NCI-H2107 treated with DMSO at 0.1 percent for 48 hours (cell line): ENCODE data around the gene LAMA5.

Experiments
- DNase-seq: peaks from one replicate; lab custom pipeline; 2025; ENCODE audit not compliant: unreplicated experiment; lab: John Stamatoyannopoulos, UW

The LAMA5 gene

DNA sequence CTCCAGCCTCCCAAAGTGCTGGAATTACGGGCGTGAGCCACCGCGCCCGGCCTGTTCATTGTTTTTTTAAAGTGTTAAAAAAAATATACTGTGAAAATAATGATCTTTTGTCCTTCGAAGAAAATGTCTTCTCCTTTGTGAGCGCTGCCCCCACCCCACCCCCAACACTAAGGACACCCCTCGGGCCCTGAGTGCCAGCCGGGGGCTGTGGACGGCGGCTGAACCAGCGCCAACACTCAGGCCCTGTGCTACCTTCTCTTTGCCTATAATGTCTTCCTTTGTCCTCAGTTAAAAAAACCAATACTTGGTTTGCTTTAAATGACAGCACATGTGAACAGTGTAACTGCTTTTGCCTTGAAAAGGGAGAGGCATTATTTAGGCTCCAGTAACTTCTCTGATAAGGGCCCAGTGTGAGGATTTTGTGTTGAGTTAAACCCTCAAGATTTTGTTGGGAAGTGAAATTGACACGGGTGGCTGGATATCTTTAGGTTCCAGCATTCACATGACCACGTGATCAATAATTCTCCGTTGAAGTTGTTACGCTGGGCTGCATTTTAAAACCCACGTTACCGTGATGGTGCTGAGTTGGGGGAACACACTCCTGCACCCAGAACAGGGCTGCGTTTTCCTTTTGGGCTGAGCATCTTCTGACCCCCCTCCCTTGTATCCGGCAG is 73.9 kb downstream of the LAMA5 start:
- no peak for DNase-seq

DNA sequence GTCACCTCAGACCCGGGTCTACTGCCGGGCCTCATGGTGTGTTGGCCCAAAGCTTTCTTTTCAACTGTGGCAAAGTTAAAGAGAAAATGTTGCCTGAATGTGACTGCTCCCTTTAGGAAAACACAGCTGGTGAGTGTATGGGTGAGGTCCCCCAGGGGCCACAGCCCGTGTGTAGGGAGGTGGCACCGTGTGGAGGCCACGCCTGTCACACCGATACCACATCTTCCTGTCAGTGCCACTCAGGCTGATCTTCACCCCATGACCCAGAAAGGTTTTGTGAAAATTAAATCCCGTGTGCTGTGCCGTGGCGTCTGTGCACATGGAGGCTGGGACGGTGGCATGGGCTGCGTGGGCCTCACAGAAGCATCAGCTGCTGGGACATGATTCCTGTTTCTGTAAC is 75.0 kb downstream of the LAMA5 start:
- DNase-seq: no peak

DNA sequence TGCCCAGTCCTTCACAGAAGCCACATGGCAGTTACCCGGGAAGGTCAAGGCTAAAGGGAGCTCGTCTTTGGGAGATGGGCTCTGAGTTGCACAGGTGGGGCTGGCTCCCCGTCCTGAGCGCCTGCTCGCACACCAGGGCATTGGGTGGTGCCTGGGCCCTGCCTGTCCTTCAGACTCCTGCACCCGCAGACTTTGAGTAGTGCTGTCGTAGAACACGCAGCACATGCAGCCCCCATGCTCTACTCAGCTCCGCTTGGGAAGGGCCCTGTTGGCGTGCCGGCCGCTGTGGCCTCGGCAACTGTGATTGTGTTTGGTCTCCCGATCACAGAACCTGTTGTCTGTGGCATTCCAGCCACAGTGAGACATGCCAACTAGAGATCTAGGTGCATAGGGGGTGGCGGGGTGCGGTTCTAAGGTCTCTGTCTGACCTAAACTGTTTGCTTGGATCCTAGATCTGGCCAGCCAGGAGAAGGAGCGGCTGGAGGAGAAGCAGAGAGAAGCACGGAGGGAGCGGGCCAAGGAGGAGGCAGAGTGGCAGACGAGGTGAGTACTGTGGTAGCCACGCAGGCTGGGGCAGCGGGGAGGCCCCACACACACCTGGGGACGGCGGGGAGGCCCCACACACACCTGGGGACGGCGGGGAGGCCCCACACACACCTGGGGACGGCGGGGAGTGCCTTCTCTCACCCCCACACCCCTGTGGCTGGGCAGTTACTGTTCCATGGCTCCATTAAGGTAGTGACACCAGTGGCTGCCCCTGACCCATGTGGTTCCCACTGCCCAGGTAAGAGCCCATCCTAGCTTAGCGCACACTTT is 75.7 kb downstream of the LAMA5 start:
- DNase-seq: no peak

DNA sequence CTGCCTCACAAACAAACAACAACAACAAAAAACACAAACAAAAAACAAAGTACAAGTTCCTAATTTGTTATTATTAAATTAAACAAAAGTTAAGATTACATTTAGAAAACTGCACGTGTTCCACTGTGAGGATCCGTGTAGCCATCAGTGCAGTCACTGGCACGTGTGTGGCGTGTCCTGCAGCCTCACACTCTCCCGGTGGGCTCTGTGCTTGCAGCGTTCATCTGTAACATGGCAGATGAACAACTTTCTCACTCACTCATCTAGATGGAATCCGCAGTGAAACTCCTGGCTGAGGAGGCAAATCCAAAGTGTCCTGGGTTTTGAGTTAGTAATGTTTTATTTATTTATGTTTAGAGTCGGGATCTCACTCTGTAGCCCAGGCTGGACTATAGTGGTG is 77.2 kb downstream of the LAMA5 start:
- DNase-seq: no peak

DNA sequence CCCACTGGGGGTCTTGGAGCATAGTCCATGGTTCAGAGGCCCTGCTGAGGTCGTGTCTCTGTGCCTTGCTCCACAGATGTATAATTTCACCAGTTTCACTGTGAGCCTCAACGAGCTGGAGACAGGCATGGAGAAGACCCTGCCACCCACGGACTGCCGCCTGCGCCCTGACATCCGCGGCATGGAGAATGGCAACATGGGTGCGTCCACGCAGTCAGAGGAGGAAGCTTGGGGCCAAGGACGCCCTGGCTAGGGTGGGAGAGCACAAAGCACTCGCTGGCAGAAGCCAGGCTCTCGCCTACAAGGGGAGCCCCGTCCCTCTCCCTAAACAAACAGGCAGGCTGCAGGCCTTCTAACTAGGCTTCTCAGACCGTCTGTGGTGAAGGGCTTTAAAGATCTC is 78.0 kb downstream of the LAMA5 start:
- no peak for DNase-seq

DNA sequence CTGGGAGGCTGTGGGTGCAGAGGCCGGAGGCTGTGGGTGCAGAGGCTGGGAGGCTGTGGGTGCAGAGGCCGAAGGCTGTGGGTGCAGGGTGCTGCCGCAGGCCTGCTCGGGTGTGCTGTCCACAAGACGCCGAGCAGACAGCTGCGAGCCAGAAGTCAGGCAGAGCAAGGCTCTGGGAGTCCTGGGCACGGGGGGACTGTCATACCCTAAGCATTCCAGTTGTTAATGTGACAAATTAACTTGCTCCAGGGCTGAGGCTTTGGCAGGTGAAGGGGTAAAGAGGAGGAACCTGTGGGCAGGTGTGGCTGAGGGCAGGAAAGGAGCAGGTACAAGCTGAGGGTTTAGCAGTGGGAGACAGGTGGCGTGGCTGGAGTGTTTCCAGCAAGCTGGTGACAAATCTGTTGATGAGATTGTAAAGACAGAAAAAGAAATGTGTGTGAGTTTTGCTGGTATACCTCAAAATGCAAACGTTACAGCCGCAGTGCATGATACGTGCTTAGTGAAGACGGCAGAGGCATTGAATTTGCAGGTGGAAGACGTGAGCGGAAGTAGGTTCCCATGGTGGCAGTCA is 78.5 kb downstream of the LAMA5 start:
- peak; percentile 42 for DNase-seq

DNA sequence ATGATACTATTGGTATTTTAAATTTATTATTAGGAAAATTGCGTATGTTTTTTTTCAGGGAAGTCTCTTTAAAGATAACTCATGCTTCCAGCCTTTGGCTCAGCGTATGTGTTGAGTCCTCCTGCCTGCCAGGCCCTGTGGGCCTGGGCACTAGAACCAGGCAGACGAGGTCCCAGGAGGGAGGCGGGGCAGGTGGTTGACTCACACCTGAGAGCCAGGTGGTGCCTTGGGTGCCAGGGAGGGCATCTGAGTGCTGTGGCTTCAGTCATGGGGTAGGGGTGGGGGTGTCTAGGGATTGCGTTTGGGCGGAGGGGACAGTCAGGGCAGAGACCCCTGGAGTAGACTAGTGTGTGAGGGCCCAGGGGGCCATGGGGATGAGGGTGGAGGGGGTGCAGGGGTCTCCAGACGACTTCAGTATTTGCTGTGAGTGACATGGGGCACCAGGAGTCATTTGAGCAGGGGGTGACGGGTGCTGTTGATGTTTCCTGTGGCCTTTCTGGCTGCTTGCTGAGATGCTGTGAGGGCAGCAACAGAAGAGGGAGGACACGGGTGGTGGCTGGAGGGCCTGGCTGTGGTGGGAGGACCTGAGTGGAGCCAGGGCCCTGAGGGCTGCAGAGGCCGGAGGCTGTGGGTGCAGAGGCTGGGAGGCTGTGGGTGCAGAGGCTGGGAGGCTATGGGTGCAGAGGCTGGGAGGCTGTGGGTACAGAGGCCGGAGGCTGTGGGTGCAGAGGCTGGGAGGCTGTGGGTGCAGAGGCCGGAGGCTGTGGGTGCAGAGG is 79.2 kb downstream of the LAMA5 start:
- DNase-seq: peak; percentile 39

DNA sequence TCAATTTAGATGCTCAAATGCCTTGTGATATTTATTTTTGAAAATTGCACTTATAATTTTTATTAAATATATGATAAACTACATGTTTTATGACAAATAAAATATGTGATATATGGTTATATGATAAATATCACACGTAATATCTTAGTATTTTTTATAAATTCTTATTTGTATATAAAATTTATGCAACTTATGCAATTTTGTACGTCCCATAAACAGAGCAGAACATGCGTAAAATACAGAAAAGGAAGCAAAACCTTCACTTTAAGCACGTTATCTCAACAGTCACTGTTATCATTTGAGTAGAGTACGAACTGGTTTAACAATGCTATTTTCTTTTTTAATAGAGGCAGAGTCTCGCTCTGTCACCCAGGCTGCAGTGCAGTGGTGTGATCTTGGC is 80.0 kb downstream of the LAMA5 start:
- no peak for DNase-seq

DNA sequence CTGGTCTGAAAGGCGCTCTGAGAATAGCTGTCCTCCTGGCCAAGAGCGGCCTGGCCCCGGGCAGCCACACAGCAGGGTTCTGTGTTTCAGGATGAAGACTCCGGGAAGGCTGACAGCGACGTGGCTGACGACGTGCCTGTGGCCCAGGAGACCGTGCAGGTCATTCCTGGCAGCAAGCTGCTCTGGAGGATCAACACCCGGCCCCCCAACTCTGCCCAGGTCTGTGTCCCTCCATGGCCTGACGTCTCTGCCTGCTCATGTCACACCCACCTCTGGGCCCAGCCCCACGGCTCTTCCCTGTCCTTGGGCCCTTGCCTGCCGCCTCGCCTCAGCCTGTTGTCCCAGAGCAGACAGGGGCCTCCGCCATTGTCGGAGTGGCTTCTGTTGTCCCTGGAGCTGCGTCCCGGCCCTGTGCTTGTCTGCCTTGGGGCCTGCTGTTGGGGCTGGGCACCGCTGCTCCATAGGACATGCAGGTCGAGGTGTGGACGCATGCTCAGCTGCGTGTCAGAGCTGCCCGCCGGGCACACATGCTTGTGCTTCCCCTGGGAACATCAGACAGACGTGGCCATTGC is 80.5 kb downstream of the LAMA5 start:
- DNase-seq: no peak

DNA sequence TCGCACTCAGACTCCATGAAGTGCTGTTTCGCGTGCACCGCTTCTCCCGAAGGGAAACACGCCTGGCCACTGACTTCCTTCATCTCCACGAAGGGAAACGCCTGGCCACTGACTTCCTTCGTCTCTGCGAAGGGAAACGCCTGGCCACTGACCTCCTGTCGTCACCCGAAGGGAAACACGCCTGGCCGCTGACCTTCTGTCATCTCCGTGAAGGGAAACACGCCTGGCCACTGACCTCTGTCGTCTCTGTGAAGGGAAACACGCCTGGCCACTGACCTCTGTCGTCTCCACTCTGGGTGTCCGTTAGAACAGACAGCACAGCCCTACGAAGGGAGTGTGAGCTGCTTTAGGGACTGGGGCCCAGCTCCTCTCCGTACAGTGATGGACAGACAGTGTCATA is 81.4 kb downstream of the LAMA5 start:
- no peak for DNase-seq

DNA sequence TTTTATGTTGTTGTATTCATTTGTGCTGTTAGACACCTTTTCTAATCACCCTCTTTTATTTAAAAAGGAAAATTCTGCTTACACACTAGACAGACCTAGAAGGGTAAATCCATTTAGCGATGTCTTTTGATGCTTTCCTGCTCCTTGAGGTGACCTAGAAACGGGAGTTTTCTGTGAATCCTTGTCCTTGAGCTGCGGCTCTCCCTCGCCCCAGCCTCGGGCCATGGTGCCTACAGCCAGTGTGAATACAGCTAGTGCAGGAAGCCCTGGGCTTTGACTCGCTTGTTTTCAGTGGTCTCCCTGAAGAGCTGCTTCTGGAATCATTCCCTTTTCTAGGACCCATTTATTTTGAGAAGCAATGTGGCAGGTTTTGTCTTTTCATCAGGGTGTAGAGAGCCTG is 82.0 kb downstream of the LAMA5 start:
- no peak for DNase-seq

DNA sequence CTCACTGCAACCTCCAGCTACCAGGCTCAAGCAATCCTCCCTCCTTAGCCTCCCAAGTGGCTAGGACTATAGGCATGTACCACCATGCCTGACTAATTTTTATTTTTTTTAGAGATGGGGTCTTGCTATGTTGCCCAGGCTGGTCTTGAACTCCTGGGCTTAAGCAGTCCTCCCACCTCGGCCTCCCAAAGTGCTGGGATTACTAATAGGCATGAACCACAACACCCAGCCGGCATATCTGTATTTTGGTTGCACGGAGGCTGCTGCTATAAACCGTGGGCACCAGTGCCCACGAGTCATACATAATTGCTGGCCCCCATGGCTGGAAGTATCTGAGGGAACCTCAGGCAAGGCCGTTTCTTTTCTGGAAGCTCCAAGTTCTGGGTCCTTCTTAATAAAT is 82.7 kb downstream of the LAMA5 start:
- DNase-seq: no peak

DNA sequence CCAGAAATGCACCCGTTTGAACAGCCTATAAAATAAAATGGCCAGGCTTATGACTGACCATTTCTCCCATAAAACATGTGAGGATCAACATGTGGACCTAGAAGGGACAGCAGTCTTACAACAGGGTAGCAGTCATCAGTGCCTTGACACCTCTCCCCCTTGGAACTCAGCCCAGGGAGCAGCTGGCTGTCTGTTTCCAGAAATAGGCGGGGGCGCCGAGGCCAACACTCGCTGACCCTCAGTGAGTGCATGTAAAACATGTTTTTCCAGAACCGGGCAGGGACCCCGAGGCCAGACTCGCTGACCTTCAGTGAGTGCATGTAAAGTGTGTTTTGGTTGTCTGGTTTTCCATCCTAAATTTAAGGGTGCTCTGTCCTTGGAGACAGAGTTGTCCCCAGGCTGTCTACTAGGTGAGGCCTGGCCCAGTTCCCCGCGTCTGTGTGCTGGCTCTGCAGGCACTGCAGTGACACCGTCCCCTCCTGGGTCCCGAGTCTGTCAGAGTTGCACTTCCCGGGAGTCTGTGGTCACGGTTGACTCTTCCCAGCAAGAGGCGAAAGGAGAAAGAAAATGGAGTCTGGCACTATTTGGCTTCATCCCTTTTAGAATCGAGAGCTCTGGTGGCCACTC is 84.1 kb downstream of the LAMA5 start:
- DNase-seq: no peak

DNA sequence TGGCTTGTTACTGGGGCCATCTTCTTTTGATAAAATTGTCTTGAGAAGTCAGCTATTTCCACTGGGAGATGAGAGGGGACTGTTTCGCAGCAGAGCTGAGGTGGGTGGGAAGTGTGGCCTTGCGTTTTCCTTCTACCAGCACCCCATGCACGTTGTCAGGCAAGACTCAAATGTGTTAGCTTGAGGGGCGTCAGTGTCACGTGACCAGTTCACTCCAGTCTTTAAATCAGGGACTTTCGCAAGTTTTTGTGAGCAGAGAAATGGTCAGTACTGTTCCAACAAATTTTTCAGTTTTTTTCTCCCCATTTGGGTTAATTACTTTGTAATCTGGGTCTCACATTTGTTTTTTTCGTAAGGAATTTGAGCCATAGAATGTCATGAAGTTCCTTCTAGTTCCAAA is 85.0 kb downstream of the LAMA5 start:
- DNase-seq: no peak

DNA sequence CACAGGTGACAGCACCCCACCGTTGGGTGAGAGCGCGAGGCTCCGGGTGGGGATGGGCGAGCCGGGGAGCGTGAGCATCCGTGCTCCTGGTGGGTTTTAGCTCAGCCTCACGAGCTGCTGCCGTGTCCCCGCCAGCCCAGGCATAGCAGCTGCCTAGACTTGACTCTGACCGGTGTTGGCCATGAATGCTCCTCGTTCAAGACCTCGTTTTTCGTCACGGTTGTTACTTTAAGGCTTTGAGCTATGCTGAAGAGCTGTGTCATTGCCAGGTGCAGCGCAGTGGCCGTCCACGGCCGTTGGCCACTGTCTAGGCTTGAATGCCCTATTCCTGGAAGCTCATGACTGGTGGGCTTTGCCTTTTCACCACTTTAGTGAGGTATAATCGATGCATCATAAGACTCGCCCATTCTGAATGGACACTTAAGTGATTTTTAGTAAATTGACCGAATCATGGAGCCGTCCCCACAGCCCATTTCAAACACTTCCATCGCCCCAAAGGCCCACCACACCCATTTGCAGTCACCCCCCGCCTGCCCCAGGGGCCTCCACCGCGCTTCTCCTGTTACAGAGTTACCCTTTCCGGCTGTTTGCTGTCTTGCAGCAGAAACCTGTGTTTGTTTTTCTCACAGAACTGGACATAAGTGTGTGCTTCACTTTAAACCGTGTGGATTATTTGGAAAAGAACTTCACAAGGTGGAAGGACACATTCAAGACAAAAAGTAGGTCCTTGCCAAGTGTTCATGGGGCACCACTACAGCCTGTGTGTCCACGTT is 85.8 kb downstream of the LAMA5 start:
- DNase-seq: peak; percentile 34

DNA sequence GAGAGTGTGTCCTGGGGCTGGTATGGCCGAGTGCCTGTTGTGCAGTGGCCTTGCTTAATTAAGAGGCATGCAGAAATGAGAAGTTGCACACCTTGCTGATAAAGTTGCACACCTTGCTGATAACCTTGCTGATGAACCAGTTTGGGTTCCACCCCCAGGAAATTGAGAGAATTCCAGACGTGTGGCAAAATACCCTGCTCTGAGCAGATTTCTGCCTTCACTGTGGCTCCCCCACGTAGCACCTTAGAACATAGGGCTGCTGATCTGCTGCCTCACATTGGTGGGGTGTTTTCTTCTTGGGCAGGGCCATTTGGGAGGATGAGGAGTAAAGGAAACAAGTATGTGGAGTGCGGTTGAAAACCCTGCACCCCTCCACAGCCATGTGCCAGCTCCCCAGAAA is 86.8 kb downstream of the LAMA5 start:
- DNase-seq: no peak

DNA sequence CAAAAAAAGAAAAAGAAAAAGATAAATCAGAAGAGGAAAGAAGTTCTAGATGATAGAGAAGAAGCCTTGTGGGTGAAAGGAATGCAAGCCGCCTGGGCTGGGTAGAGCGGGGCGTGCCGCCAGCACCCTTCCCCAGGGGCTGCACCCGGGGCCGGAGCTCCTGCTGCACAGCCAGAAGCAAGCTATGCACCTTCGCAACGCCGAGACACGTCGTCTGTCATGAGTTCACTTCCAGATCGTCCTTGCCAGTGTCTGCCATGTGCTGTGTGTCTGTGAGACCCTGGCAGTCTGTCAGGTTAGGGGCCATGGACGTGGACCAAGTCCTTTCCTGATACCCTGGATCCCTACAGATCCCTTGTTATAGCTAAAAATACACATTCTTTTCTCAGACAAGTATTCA is 89.9 kb downstream of the LAMA5 start:
- DNase-seq: no peak

DNA sequence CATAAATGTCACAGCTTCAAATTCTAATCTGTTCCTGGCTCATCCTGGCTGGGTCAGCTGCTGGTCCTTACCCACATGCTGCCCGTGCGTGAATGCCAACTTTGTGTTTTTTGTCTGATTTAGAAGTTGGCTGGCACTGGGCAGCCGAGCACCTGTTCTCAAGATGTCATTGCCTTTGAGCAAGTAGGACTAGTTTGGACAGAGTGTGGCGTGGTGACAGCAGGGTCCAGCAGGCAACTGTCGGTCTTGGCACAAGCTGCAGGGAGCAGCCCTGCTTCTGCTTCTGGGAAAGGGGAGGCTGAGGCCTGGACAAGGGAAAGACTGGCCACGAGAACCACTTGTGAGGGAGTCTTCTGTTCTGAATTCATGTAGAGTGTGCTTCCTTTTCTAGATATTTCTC is 90.7 kb downstream of the LAMA5 start:
- DNase-seq: no peak

DNA sequence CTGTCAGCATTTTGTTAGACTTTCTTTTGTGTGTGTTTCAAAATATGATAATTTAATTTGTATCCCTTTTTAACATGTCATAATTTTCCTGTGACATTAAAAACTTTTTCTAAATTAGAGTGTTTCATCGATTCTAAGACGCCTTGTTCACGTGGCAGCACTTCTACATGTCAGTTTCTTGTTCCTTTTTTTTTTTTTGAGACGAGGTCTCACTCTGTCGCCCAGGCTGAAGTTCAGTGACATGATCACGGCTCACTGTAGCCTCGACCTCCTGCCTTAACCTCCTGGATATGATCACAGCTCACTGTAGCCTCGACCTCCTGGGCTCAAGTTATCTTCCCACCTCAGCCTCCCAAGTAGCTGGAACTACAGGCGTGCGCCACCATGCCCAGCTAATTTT is 91.9 kb downstream of the LAMA5 start:
- DNase-seq: no peak

DNA sequence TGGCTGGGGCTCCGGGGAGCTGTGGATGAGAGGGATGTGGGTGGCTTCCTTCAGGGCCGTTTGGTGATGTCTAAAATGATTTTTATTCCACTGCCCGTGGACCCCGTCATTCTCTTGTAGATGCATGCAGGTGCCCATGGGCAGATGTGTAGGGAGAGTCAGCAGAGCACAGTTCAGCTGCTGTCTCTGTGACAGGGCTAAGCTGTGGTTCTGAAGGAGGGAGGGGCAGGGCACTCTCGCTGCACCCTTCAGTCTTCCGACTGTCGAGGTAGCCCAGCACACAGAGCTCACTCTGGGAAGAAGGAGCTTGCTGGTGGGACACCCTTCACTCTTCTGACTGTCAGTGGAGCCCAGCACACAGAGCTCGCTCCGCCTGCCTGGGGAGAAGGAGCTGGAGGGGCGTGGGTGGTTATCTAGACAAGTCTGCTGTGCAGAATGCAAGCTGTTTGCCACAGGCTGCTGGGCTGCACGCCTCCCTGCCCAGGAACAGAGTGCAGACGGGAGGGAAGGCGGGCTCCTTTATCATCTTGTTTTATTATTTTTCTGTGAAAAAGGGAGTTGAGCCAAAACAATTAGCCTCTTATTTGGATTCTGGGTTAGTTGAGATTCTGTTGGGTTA is 92.7 kb downstream of the LAMA5 start:
- DNase-seq: no peak
